Liver (tissue), 2 donors: Measurements from ENCODE around the gene EPB41L1.

ENCODE experiments used
- FOXA1 ChIP-seq: IDR thresholded peaks from 2 replicates; pipeline ENCODE4 v1.6.1; 2016; ENCODE audit warnings: antibody characterized with exemption
- GABPA ChIP-seq, 2 donors: IDR thresholded peaks in 1 of 2; conservative IDR thresholded peaks in 1 of 2; 2 replicates each; pipeline ENCODE4 v1.6.1; 2016; ENCODE audit warnings: antibody characterized with exemption in 2 of 2, mild to moderate bottlenecking in 1 of 2, moderate library complexity in 1 of 2
- donor health status: healthy.

GRCh38 chr20:36201198-36201597 is 46.7 kb downstream of the EPB41L1 start:
- no peak for TF ChIP-seq GABPA (IDR thresholded peaks at IDR 0.05 in 1 of 2, conservative IDR thresholded peaks at IDR 0.05 in 1 of 2)
- TF ChIP-seq FOXA1, result no peak
